ENCODE data around the gene STXBP6. TPM values are rescaled to one million over a fixed set of nuclear protein-coding genes. Genes with fewer than 3 reads are reported as not detected.

Gene STXBP6
- total RNA-seq, 1 donor from 2014 or later = 11.0 TPM

- no peak overlapping the region for H3K4me2 ChIP-seq
- H3K9ac ChIP-seq = no peak overlapping the region
- H3K27ac Mint-ChIP-seq = no peak overlapping the region
- no peak overlapping the region for H3K4me3 Mint-ChIP-seq
- no peaks in the 10 kb centered on the region for H3K36me3 Mint-ChIP-seq
- no peak overlapping the region for H3K4me3 ChIP-seq
- DNase-seq (ENCODE audit: low spot score) = no peak
- H3K4me1 ChIP-seq = no peaks in the 10 kb centered on the region
- no peaks in the 10 kb centered on the region for H3K9me3 ChIP-seq (ENCODE audit: low read depth)
- no peaks in the 10 kb centered on the region for H3K9me3 Mint-ChIP-seq
- no peaks in the 10 kb centered on the region for H3K79me2 ChIP-seq (ENCODE audit: low read depth)
- H3K27ac ChIP-seq = no peak overlapping the region
- H3K27me3 Mint-ChIP-seq (ENCODE audit: insufficient read depth, low read depth) = peaks cover 2% of the 10 kb centered on the region
- no peak for TF ChIP-seq EZH2 (IDR thresholded peaks at IDR 0.05)
- no peak for TF ChIP-seq EZH2phosphoT487 (IDR thresholded peaks at IDR 0.05)
- TF ChIP-seq CTCF (IDR thresholded peaks at IDR 0.05) = no peak
- no peaks in the 10 kb centered on the region for H3K27me3 ChIP-seq
- no peaks in the 10 kb centered on the region for H4K20me1 ChIP-seq (ENCODE audit: low read depth)
- peaks cover 4% of the 10 kb centered on the region for H3K4me1 Mint-ChIP-seq
- H3F3A ChIP-seq (ENCODE audit: low read depth) = no peaks in the 10 kb centered on the region
- H2AFZ ChIP-seq (replicated peaks) = no peak overlapping the region
- no peaks in the 10 kb centered on the region for H3K36me3 ChIP-seq
Observed at GRCh38 chr14:24813089-24813815, 236.7 kb downstream of the STXBP6 start.

- Mint-ChIP-seq H3K4me1 (no peaks in the 10 kb centered on the region), H3K27ac (no peak overlapping the region), H3K4me3 (no peak overlapping the region), H3K9me3 (no peaks in the 10 kb centered on the region), H3K36me3 (no peaks in the 10 kb centered on the region), H3K27me3 (ENCODE audit: insufficient read depth, low read depth) (no peaks in the 10 kb centered on the region)
- H3K4me1 ChIP-seq = no peaks in the 10 kb centered on the region
- no peaks in the 10 kb centered on the region for H3K9me3 ChIP-seq (ENCODE audit: low read depth)
- no peak overlapping the region for H2AFZ ChIP-seq (replicated peaks)
- no peaks in the 10 kb centered on the region for H3K79me2 ChIP-seq (ENCODE audit: low read depth)
- no peak overlapping the region for H3K4me2 ChIP-seq
- H3K4me3 ChIP-seq = no peak overlapping the region
- H4K20me1 ChIP-seq (ENCODE audit: low read depth) = no peaks in the 10 kb centered on the region
- no peak overlapping the region for H3K9ac ChIP-seq
- no peaks in the 10 kb centered on the region for H3K27me3 ChIP-seq
- no peaks in the 10 kb centered on the region for H3K36me3 ChIP-seq
- H3K27ac ChIP-seq = no peak overlapping the region
- H3F3A ChIP-seq (ENCODE audit: low read depth) = no peaks in the 10 kb centered on the region
- TF ChIP-seq EZH2phosphoT487 (IDR thresholded peaks at IDR 0.05) = no peak
- TF ChIP-seq EZH2 (IDR thresholded peaks at IDR 0.05) = no peak
- no peak for TF ChIP-seq CTCF (IDR thresholded peaks at IDR 0.05)
- DNase-seq (ENCODE audit: low spot score) = no peak
Observed at GRCh38 chr14:24809135-24809534, 240.8 kb downstream of the STXBP6 start.

GRCh38 chr14:24808412-24808811 lies 241.5 kb downstream of the STXBP6 start:
- Histone ChIP-seq H3K4me1 (no peaks in the 10 kb centered on the region), H3K79me2 (ENCODE audit: low read depth) (no peaks in the 10 kb centered on the region), H3K27me3 (no peaks in the 10 kb centered on the region), H3K4me3 (no peak overlapping the region), H2AFZ (replicated peaks) (no peak overlapping the region), H3K36me3 (no peaks in the 10 kb centered on the region), H3K4me2 (no peak overlapping the region), H4K20me1 (ENCODE audit: low read depth) (no peaks in the 10 kb centered on the region), H3K9me3 (ENCODE audit: low read depth) (no peaks in the 10 kb centered on the region), H3F3A (ENCODE audit: low read depth) (no peaks in the 10 kb centered on the region), H3K9ac (no peak overlapping the region), H3K27ac (no peak overlapping the region)
- no peak overlapping the region for H3K27ac Mint-ChIP-seq
- DNase-seq (ENCODE audit: low spot score) = no peak
- no peaks in the 10 kb centered on the region for H3K4me1 Mint-ChIP-seq
- no peaks in the 10 kb centered on the region for H3K36me3 Mint-ChIP-seq
- H3K4me3 Mint-ChIP-seq = no peak overlapping the region
- H3K9me3 Mint-ChIP-seq = no peaks in the 10 kb centered on the region
- no peaks in the 10 kb centered on the region for H3K27me3 Mint-ChIP-seq (ENCODE audit: insufficient read depth, low read depth)
- TF ChIP-seq EZH2 (IDR thresholded peaks at IDR 0.05) (no peak), EZH2phosphoT487 (IDR thresholded peaks at IDR 0.05) (no peak), CTCF (IDR thresholded peaks at IDR 0.05) (no peak)

Measured in neural progenitor cell (in vitro differentiated cells).